Measurements from ENCODE around the gene SND1. TPM values are rescaled to one million over a fixed set of nuclear protein-coding genes. Genes with fewer than 3 reads are reported as not detected.

The SND1 gene
- total and polyA plus RNA-seq, 2 donors (not counting 3 experiments of a cell fraction or from before 2014, with no cell fraction given) = 116 to 249 TPM

- Histone ChIP-seq H3K4me3 (replicated peaks in 1 of 3; ENCODE audit: insufficient read depth in 1 of 3, low read depth in 1 of 3, low read length in 3 of 3) (no peak overlapping the region), H3K27ac (ENCODE audit: insufficient read depth, low read depth, low read length) (no peak overlapping the region), H3K9me3 (replicated peaks; ENCODE audit: control insufficient read depth, insufficient read depth, low read length) (no peaks in the 10 kb centered on the region), H3K4me2 (ENCODE audit: insufficient read depth, low read length) (no peak overlapping the region), H3K27me3 (ENCODE audit: control insufficient read depth in 2 of 2, insufficient read depth in 2 of 2, low read length in 2 of 2) (no peaks in the 10 kb centered on the region), H3K36me3 (ENCODE audit: control insufficient read depth in 2 of 2, extremely low read depth in 1 of 2, insufficient read depth in 2 of 2, low read length in 2 of 2) (no peaks in the 10 kb centered on the region), H3K4me1 (ENCODE audit: control insufficient read depth, extremely low read depth, insufficient read depth, low read length) (no peaks in the 10 kb centered on the region), H3K9ac (replicated peaks; ENCODE audit: extremely low read depth, insufficient read depth, low read length) (no peak overlapping the region), H3K9me1 (replicated peaks; ENCODE audit: control insufficient read depth, extremely low read depth, insufficient read depth, low read length) (no peaks in the 10 kb centered on the region), H4K20me1 (replicated peaks; ENCODE audit: control insufficient read depth, extremely low read depth, insufficient read depth, low read length) (peaks cover 3% of the 10 kb centered on the region), H2AFZ (ENCODE audit: low read depth, low read length) (no peak overlapping the region), H3K79me2 (ENCODE audit: control insufficient read depth, insufficient read depth, low read length) (peaks cover 13% of the 10 kb centered on the region)
- BruUV-seq (replicated peaks) = no TSS peak
- intact Hi-C loops (cut with micrococcal nuclease) = no loop called here
- CTCF ChIA-PET = interaction anchor here (1.2 kb wide), 1 partner anchor 10 kb away, joined by 3 read pairs; no protein-coding TSS in a partner anchor
- DNase-seq (ENCODE audit: low read depth, low spot score) (no peak), FAIRE-seq (no peak)
- dilution Hi-C loops (cut with MboI; ENCODE audit: extremely low pct_ligation_motif_present, low sequenced_read_pairs) = no loop called here
- TF ChIP-seq POLR2AphosphoS5 (IDR thresholded peaks at IDR 0.05; ENCODE audit: insufficient read depth, low read depth, low read length) = no peak
- TF ChIP-seq CTCF (IDR thresholded peaks at IDR 0.05; ENCODE audit: extremely low read depth in 1 of 2, insufficient read depth in 1 of 2, low read depth in 1 of 2, low read length in 2 of 2) = no peak
- no peak for TF ChIP-seq MYC (IDR thresholded peaks at IDR 0.05; ENCODE audit: low read depth, low read length)
- no peak for TF ChIP-seq FOS (IDR thresholded peaks at IDR 0.05; ENCODE audit: borderline replicate concordance, insufficient read depth, low read length)
- no peak for TF ChIP-seq JUN (IDR thresholded peaks at IDR 0.05; ENCODE audit: borderline replicate concordance, insufficient read depth, insufficient read length, low read depth)
- no peak for TF ChIP-seq EZH2 (IDR thresholded peaks at IDR 0.05; ENCODE audit: borderline replicate concordance, low read depth, low read length, severe bottlenecking)
- TF ChIP-seq GATA2 (IDR thresholded peaks at IDR 0.05; ENCODE audit: insufficient read depth, insufficient read length, low read depth, low read length) = no peak
- TF ChIP-seq MAX (IDR thresholded peaks at IDR 0.05; ENCODE audit: insufficient read depth, insufficient read length) = no peak
- TF ChIP-seq POLR2A (IDR thresholded peaks at IDR 0.05; ENCODE audit: low read depth, low read length) = no peak
- POLR2A ChIA-PET = no interaction called here
Observed at GRCh38 chr7:127920787-127921438, 268.9 kb downstream of the SND1 start.

Measured in endothelial cell of umbilical vein (primary cell).